Urothelium cell line (cell line): Measurements from ENCODE around the gene MRPL1.
A peak's percentile ranks its signal among the peaks of the same experiment; 100 is the strongest.
"Not testable (repeated sequence)": the region's sequence is repeated elsewhere in the genome, so short reads cannot be mapped to it uniquely, and the experiment has no call there.

Experiments
- DNase-seq: peaks from one replicate; pipeline ENCODE4 v3.0.0; 2011; ENCODE audit warnings: low spot score, mixed read lengths
- FAIRE-seq: peaks from 2 replicates; lab custom pipeline; 2011; peaks lifted over from hg19 to GRCh38; lab: Jason Lieb, UNC

MRPL1 gene

DNA sequence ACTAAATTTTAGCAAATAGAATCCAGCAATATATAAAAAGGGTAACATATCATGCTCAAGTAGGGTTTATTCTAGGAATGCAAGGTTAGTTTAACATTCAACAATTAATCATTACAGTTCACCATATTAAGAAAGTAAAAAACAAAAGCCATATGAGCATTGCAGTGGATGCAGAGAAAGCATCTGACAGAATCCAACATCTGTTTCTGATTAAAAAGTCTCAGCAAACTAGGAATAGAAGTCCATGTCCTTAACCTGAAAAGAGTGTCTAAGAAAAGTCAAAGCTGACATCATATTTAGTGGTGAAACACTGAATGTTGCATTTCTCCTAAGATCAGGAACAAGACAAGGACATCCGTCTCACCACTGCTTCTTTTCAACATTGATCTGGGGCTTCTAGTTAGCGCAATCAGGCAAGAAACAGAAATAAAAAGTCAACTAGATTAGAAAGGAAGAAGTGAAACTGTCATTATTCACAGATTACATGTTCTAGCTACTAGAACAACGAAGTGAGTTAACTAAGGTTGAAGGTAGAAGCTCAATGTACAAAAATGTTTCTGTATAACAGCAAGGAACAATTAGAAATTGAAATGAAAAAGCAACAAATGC is 49.3 kb downstream of the MRPL1 start:
- DNase-seq = no peak
- FAIRE-seq = no peak

DNA sequence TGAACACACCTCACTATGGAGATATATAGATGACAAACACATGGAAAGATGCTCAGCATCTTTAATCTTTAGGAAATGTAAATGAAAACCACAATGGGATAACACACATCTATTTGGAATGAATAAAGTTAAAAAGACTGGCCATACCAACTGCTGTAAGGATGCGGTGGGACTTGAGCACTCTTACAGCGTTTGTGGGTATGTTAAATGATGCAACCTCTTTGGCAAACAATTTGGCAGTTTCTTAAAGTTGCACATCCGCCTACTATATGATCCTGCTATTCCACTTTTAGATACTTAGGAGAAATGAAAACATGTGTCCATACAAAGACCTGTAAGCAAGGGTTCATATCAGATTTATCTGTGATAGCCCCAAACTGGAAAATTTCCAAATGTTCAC is 50.7 kb downstream of the MRPL1 start:
- DNase-seq = no peak
- no peak for FAIRE-seq

DNA sequence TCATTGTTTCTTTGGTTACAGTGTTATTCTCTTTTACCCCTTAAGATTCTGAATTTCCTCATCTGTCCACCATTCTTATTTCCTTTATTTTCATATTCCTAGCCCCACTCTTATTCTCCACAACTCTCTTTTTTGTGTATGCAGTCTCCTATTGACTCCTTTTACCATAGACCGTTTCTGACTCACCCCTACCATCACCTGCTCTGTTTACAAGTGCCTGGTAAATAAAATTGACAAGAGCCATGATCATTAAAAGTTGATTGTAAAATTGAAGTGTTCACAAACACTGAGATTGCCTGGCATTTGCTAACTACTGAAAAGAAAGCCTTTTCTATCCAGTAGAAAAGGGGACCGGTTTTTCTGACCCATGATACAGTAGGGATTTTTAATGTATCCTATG is 54.4 kb downstream of the MRPL1 start:
- no peak for DNase-seq
- FAIRE-seq = no peak

DNA sequence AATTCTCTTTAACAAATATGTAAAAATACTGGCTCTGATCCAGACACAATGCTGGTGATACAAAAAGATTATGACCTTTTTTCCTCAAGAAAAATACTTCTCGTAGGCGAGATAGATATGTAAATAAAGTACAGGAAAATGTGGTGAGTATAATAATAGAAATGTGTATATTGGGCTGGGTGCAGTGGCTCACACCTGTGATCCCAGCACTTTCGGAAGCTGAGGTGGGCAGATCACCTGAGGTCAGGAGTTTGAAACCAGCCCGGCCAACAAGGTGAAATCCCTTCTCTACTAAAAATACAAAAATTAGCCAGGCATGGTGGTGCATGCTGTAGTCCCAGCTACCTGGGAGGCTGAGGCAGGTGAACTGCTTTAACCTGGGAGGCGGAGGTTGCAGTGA is 55.0 kb downstream of the MRPL1 start:
- DNase-seq (no peak), FAIRE-seq (no peak)

DNA sequence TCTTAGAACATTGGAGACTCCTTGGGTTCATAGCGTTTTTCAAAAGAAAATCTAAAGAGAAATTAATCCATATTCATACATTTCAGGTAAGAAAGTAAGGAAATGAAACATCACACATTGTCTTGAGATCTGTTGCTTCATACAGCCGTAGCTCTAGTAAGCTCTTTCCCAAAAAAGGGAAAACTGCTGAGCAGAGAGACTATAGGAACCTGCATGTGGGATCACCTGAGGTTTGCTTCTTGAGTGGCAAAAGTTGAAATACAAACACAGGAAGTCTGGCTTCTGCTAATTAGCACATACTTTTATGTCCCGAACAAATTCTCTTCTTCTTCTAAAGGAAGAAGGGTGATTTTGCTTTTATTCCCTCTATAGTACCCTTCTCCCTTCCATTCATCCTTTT is 57.7 kb downstream of the MRPL1 start:
- DNase-seq = no peak
- FAIRE-seq = no peak

DNA sequence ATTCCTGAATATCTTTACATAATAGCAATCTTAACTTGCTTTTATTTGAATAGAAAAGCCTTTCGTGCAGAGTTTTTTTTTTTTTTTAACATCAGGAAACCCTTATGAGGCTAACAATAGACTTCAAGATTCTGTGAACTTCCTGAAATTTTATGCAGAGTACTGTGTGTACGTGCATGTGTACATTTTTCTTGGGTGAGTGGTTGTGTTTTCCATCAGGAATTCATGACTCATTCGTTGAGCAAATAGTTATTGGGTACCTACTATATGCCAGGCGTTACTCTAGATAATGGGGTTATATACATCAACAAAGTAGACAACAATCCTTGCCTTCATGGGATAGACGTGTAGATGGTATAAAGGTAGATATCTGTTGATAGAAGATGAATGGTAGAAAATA is 59.1 kb downstream of the MRPL1 start:
- FAIRE-seq = no peak
- DNase-seq = peak; percentile 59

DNA sequence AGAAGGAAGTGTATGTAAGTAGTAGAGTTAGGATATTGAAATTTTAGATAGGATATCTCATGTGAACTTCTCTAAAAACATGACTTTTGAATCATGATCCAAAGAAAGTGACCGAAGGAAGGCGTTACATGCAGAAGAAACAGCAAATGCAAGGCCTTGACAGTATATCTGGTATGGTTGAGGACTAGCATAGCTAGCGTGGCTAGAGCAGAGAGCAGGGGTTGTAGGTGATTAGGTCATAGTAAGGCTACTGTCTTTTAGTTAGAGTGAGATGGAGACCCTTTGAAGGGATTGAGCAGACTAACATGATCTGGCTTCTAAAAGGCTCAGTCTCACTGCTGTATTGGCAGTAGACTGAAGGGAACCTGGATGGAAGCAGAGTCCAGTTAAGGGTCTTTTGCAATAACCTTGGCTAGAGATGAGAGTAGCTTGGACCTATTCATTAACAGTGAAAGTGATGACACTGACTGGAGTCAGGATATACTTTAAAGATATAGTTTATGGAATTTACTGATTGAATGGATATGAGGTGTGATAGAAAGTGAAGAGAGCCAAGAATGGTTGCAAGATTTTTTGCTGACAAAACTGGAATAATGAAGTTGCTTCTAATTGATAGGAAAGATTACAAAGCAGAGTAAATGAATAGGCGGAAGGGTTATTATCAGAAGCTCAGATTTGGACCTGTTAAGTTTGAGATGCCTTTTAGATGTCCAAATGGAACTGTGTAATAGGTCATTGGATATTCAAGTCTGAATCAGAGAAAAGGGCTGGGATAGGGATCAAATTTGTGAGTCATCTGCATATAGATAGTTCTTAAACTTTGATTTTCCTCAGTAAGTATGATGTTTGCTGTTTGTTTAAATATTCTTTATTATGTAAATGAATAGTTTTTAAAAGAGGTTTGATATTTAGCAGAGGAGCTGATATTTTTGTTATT is 59.8 kb downstream of the MRPL1 start:
- DNase-seq (peak; percentile 8), FAIRE-seq (no peak)

DNA sequence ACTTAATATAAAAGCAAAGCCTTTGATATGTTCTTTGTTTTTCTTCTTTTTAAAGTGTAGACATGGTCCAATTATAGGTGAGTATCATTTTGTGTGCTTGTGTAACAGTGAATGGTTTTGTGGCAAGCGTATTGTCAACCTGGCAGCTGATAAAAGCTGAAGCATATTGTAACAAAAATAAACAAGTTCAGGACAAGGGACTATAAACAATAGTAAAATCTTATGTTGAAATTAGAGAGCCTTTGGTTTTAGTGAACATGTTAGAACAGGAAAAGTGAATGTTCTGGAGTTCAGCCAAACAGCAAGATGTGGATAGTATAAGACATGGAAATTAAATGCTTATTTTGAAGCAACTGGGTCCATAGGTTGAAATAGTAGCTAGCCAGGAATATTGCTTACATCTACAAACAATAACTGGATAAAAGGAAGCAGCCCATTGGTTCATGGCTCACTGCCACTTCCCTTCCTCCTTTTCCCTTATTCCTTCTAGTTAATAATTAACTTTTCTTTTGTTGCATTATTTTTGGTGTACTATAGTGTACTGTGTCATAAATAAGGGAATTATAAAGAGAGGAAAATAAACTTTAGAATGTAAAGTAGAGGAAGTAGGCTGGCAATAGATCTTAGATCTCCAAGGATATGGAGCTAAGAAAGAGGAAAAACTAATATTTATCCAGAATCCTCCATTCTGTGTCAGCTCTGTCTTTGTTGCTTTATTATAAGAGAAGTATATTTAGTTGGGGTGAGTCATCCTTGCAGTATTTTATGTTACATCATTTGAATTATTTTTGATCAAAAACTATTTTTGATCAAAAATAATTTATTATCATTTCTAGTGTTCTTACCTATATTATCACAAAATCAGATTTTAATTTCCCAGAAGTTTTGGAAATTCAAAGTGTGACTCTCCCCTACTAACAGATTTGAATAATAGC is 65.6 kb downstream of the MRPL1 start:
- FAIRE-seq = no peak
- no peak for DNase-seq

DNA sequence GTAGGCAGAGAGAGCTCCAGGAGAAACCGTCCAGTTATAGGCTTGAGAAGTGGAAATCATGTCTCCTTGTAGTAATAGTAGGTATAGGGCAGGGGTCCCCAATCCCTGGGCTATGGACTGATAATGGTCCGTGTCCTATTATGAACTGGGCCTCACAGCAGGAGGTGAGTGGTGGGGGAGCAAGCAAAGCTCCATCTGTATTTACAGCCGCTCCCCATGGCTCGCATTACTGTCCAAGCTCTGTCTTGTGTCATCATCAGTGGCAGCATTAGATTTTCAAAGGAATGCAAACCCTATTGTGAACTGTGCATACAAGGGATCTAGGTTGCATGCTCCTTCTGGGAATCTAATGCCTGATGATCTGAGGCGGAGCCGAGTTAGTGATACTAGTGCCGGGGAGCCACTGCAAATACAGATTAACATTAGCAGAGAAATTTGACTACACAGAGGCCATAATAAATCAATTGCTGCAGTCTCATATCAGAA is 67.6 kb downstream of the MRPL1 start:
- no peak for DNase-seq
- FAIRE-seq = peak; percentile 35

DNA sequence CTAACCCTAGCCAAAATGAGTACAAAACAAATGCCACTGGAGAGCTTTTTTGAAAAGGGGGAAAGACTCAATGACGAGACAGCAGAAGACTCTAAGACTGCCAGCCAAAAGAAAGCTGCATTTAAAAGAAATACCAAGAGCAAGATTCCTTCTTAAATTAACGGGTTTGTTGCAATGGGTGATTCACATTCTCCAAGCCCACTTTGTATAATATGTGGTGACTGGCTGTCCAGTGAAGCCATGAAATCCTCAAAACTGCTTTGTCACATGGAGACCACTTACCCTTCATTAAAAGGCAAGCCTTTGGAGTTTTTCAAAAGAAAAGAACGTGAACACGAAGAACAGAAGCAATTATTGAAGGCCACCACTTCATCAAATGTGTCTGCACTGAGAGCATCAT is 68.2 kb downstream of the MRPL1 start:
- FAIRE-seq (no peak), DNase-seq (no peak)

DNA sequence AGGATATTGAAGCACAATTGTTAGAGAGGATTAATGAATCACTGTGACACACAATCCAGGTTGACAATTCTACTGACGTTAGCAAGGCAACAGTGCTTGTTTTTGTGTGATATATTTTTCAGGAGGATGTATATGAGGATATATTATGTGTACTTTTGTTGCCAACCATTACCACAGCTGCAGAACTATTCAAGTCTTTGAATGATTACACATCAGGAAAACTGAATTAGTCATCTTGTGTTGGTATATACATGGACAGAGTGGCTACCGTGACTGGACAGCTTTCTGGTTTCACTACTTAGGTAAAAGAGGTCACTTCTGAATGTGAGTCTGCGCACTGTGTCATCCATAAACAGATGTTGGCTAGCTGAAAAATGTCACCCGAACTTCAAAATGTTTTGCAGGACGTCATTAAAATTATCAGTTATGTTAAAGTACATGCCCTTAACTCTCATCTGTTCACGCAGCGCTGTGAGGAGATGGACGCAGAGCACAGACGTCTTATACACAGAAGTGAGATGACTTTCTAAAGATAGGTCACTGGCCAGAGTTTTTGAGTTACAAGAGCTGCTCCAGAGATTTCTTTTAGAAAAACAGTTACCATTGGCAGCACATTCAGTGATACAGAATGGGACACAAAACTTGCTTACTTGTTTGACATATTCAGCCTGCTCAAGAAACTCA is 69.0 kb downstream of the MRPL1 start:
- DNase-seq = no peak
- FAIRE-seq = no peak

DNA sequence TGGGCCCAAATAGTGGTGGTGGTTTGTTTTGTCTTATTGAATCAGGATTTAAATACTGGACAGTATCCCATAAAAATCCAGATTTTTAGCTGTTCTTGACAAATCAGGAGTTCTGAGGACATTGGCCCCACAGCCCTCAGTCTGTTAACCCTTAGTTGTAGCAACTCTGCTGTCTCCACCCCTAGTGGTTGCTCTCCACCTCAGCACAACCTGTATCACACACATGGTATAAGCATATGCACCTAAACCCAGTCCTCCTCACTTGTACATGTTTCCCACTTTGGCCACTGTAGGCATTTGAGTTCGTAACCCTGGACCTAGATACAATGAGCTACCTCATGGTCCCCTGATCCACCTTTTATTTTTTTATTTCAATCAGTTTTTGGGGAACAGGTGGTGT is 75.9 kb downstream of the MRPL1 start:
- FAIRE-seq = no peak
- DNase-seq = no peak

DNA sequence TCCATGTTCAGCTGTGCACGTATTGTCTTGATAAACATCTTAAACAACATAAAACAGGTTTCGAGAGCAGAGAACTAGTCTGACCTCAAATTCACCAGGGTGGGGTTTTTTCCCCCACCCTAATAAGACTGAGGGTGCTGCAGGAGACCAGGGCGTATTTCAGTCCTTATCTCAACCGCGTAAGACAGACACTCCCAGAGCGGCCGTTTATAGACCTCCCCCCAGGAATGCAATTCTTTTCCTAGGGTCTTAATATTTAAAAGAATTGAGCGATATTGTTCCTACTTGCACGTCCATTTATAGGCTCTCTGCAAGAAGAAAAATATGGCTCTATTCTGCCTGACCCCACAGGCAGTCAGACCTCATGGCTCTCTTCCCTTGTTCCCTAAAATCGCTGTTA is 83.3 kb downstream of the MRPL1 start:
- not testable (repeated sequence) for DNase-seq, FAIRE-seq

DNA sequence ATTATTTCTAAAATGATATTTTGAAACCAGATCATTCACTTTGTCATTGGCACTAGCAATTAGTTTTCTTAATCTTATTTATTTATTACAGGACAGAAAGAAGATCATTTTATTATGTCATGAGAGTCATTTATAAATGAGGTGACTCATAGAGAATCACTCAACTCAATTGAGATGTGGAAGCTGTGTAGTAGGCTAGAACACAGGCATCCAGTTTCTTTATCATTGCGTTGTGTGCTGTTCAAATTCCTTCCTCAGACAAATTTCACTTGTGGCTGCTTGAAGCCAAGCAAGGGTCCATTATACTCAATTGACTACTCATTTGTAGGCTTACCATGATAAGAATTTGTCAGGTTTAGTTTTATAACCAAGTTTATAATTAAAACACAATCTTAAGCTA is 87.6 kb downstream of the MRPL1 start:
- FAIRE-seq = no peak

DNA sequence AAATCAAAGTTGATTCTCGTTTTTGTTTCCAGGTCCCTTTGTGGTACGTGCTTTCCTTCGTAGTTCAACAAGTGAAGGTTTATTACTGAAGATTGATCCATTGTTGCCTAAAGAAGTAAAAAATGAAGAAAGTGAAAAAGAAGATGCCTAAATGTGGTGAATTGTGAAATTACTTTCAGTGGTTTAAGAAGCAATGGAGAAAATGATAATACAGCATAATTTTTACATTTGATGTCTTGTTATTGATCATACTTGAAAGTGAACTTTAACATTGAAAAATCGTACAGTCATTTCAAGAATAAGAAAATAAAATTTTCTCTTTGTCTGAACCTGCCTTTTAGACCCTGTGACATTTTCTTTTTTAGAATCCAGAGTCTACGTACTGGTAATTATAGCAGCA is 89.8 kb downstream of the MRPL1 start:
- DNase-seq = no peak
- no peak for FAIRE-seq

More for the DNA sequence above, 87.6 kb downstream of the MRPL1 start:
- DNase-seq = no peak

DNA sequence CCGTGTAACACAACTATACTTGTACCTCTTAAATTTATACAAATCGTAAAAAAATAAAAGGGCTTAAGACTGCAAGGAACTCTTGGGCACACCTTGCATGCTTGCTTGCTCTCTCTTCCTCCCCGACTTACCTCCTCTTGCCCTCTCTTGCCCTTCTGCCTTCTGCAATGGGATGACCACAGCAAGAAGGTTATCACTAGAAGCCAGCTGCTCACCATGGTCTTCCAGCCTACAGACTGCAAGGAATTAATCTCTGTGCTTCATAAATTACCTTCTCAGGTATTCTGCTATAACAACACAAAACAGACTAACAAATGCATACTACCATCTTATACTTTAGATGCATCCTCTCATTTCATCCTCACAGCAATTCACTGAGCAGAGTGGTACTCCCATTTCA is 92.1 kb downstream of the MRPL1 start:
- DNase-seq = no peak
- FAIRE-seq = no peak

DNA sequence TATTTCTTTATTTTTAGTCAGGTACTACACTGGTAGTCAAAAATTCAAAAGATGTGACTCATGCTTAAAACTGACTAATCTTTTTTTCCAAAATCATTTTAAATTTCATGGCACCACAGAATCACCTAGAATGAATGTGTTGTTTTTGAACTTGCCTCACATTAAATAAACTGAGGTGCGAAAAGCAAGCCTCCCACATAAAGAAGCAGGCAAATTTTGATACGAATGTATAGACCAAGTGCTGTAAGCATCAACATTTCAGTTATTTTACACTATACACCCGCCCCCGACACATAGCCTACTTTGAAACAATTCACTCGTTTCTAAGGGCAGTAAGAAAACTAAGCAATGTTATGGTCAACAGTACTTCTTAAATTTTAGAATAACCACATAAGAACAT is 94.3 kb downstream of the MRPL1 start:
- FAIRE-seq (no peak), DNase-seq (no peak)

DNA sequence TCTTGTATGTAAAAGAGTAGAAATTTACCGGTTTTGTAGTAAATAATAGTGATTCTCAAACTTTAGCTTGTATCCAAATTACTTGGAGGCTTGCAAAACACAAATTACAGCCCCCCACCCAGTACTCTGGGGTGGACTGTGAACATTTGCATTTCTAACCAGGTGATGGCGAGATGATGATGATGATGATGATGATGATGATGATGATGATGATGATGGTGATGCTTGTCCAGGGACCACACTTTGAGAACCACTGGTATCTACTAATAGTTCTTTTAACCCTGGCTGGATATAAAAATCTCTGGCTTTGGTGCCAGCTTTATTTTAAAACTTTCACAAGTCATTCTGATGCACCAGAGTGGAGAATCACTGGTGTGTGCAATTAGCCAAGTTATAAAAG is 96.3 kb downstream of the MRPL1 start:
- no peak for DNase-seq
- no peak for FAIRE-seq

DNA sequence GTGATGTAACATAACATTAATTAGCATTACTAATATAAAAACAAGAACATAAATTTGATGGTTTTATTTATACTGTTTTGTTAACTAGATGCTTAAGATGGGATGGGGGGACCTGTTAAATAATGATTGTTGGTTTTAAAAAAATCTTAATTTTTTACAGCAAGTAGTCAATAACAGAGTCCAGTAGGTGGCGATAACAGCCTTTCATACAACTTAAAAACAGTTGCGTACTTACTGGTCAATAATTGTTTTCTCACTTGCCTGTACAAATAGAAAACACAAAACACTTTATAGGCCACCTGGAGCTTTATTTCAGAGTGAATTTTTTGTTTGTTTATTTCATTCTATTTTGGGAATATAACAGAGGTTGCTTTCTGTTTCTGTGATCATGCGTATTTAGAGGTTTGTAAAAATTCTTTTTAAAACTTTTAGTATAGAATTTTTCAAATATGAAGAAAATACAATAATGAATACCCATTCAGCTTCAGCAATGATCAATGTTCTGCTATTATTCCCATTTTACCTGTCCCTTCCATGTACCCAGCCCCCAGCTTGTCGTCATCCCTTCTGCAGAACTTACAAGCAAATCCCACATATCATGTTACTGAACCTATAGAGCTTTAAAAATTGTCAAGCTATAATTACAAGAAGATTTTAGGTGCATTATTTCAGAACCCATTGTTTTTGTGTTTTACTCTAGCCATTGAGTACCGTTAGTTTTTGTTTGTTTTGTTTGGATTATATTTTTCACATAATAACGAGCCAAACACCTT is 97.1 kb downstream of the MRPL1 start:
- FAIRE-seq (no peak), DNase-seq (peak; percentile 21)

DNA sequence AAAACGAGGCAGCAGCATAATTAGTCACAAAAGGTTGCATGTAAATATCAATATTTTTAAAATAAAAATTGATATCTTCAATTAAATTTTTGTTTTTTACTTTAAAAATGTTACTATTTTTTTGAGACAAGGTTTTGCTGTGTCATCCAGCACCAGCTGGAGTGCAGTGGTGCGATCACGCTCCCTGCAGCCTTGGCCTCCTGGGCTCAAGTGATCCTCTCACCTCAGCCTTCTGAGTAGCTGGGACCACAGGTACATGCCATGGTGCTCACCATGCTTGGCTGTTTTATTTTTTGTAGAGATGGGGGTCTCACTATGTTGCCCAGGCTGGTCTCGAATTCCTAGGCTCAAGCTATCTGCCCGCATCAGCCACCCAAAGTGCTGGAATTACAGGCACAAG is 97.7 kb downstream of the MRPL1 start:
- DNase-seq = no peak
- FAIRE-seq = no peak
